HCT116 (cell line): Measurements from ENCODE around the gene TRIM72. TPM values are rescaled to one million over a fixed set of nuclear protein-coding genes. Genes with fewer than 3 reads are reported as not detected.

ENCODE experiments used
- ATAC-seq: fragments of 200-7000 bp; cut with Tn5 transposase; 2 replicates; pipeline ENCODE4 v1.9.1; 2020; ENCODE audit warnings: mild to moderate bottlenecking, moderate library complexity
- BruUV-seq: library from RNA; stranded (reverse); fragments of 400-500 nt; replicated peaks from 2 replicates; lab custom pipeline; 2021; lab: Mats Ljungman, UMichigan
- CTCF ChIA-PET: fragments of 300-600 bp; sonication (Branson Sonifier 250); formaldehyde crosslinking; loops from one replicate; lab custom pipeline; 2021; ENCODE audit warnings: antibody characterized with exemption; lab: Charles Lee
- POLR2A ChIA-PET: fragments of 300-600, 350-600 bp; sonication (Branson Sonifier 250); formaldehyde crosslinking; loops from one replicate; lab custom pipeline; 2021; ENCODE audit warnings: antibody characterized with exemption; lab: Charles Lee
- RAD21 ChIA-PET, 2 experiments: fragments of 300-600 bp; sonication (Branson Sonifier 250); formaldehyde crosslinking; loops; one replicate each; lab custom pipeline; 2023; ENCODE audit warnings: low total read pairs in 2 of 2; ENCODE audit not compliant: uncharacterized antibody in 2 of 2, unreplicated experiment in 2 of 2, low non-redundant PET in 1 of 2; lab: Charles Lee
- DNase-seq: peaks from one replicate; pipeline ENCODE4 v3.0.0-alpha.2; 2010; ENCODE audit warnings: low read depth, low spot score
- H2AFZ ChIP-seq: fragments of 200-600 bp; shearing (Covaris generic), sonication (generic); 2 replicates; pipeline ENCODE4 v1.6.1; 2017; ENCODE audit warnings: low read depth, mixed run types, mixed read lengths, antibody characterized with exemption, low read length; ENCODE audit not compliant: poor library complexity, severe bottlenecking
- H3K27ac ChIP-seq: 2 replicates; pipeline ENCODE4 v1.5.1; 2012; ENCODE audit warnings: low read depth, low read length
- H3K27me3 ChIP-seq: fragments of 200-600 bp; sonication (generic); 2 replicates; pipeline ENCODE4 v1.6.1; 2016; ENCODE audit warnings: mixed run types, low read length, mixed read lengths; ENCODE audit not compliant: insufficient read depth
- H3K36me3 ChIP-seq, 2 experiments: fragments of 200-500 bp in 1 of 2; fragments of 200-600 bp in 1 of 2; sonication (Bioruptor generic) in 1 of 2; sonication (generic) in 1 of 2; 2 replicates each; pipeline versions ENCODE4 v1.5.1 to v1.6.1; 2014 to 2016; ENCODE audit warnings: low read length in 2 of 2, inconsistent platforms in 1 of 2, mixed read lengths in 1 of 2, mixed run types in 1 of 2; ENCODE audit not compliant: insufficient read depth in 2 of 2, control insufficient read depth in 1 of 2
- H3K4me1 ChIP-seq, 2 experiments: fragments of 200-600 bp in 1 of 2; sonication (generic) in 1 of 2; 2 replicates each; pipeline versions ENCODE4 v1.5.1 to v1.6.1; 2012 to 2017; ENCODE audit warnings: low read length in 2 of 2, inconsistent platforms in 1 of 2, mild to moderate bottlenecking in 1 of 2, mixed read lengths in 1 of 2, mixed run types in 1 of 2, moderate library complexity in 1 of 2; ENCODE audit not compliant: insufficient read depth in 2 of 2, control insufficient read depth in 1 of 2
- H3K4me2 ChIP-seq: fragments of 200-600 bp; sonication (generic); 2 replicates; pipeline ENCODE4 v1.6.1; 2017; ENCODE audit warnings: mixed run types, low read length, mixed read lengths
- H3K4me3 ChIP-seq, 2 experiments: fragments of 200-600 bp in 1 of 2; sonication (generic) in 1 of 2; replicated peaks in 1 of 2; 2 replicates each; pipeline ENCODE4 v1.5.1; 2011 to 2016; ENCODE audit warnings: low read length in 2 of 2, control low read depth in 1 of 2, low read depth in 1 of 2, mild to moderate bottlenecking in 1 of 2, mixed read lengths in 1 of 2, mixed run types in 1 of 2
- H3K79me2 ChIP-seq: fragments of 200-600 bp; sonication (generic); 2 replicates; pipeline ENCODE4 v1.6.1; 2017; ENCODE audit warnings: mild to moderate bottlenecking, mixed run types, low read length, moderate library complexity, mixed read lengths; ENCODE audit not compliant: insufficient read depth
- H3K9ac ChIP-seq: fragments of 200-600 bp; sonication (generic); 2 replicates; pipeline ENCODE4 v1.6.1; 2016; ENCODE audit warnings: low read length, mixed read lengths
- H3K9me2 ChIP-seq: fragments of 200-600 bp; sonication (generic), shearing (Covaris generic); 2 replicates; pipeline ENCODE4 v1.6.1; 2017; ENCODE audit warnings: mixed run types, mild to moderate bottlenecking, moderate library complexity; ENCODE audit not compliant: insufficient read depth
- H3K9me3 ChIP-seq, 2 experiments: fragments of 200-500 bp in 1 of 2; fragments of 200-600 bp in 1 of 2; sonication (Bioruptor generic) in 1 of 2; sonication (generic) in 1 of 2; 2 replicates each; pipeline ENCODE4 v1.6.1; 2014 to 2017; ENCODE audit warnings: low read length in 2 of 2, mixed read lengths in 2 of 2, inconsistent platforms in 1 of 2, low read depth in 1 of 2, mild to moderate bottlenecking in 1 of 2, mixed run types in 1 of 2, moderate library complexity in 1 of 2; ENCODE audit not compliant: control insufficient read depth in 1 of 2, insufficient read depth in 1 of 2
- H4K20me1 ChIP-seq: fragments of 200-600 bp; sonication (generic), shearing (Covaris generic); 2 replicates; pipeline ENCODE4 v1.6.1; 2017; ENCODE audit warnings: mixed run types, mild to moderate bottlenecking, moderate library complexity; ENCODE audit not compliant: insufficient read depth
- CBX3 ChIP-seq: IDR thresholded peaks from 2 replicates; pipeline ENCODE4 v1.6.1; 2012; ENCODE audit warnings: low read depth
- EGR1 ChIP-seq: IDR thresholded peaks from 2 replicates; pipeline ENCODE4 v1.6.1; 2012; ENCODE audit warnings: low read depth
- ELF1 ChIP-seq: IDR thresholded peaks from 2 replicates; pipeline ENCODE4 v1.6.1; 2012; ENCODE audit warnings: low read depth, borderline replicate concordance
- EZH2 ChIP-seq: fragments of 200-600 bp; sonication (generic); IDR thresholded peaks from 2 replicates; pipeline ENCODE4 v1.6.1; 2017; ENCODE audit warnings: antibody characterized with exemption, mixed run types
- JUND ChIP-seq: IDR thresholded peaks from 2 replicates; pipeline ENCODE4 v1.6.1; 2012
- RAD21 ChIP-seq: IDR thresholded peaks from 2 replicates; pipeline ENCODE4 v1.6.1; 2012; ENCODE audit warnings: low read depth, mild to moderate bottlenecking
- SIN3A ChIP-seq: IDR thresholded peaks from 2 replicates; pipeline ENCODE4 v1.6.1; 2012; ENCODE audit warnings: low read depth
- SP1 ChIP-seq: IDR thresholded peaks from 2 replicates; pipeline ENCODE4 v1.6.1; 2012; ENCODE audit warnings: low read depth
- YY1 ChIP-seq: IDR thresholded peaks from 2 replicates; pipeline ENCODE4 v1.6.1; 2011; ENCODE audit warnings: low read length, low read depth, moderate library complexity, mild to moderate bottlenecking; ENCODE audit not compliant: insufficient replicate concordance; ENCODE audit errors: extremely low read depth
- intact Hi-C: fragments of 100-400 bp; cut with micrococcal nuclease; formaldehyde crosslinking; loops from 2 replicates; pipeline ENCODE4 v1.10.0; 2022
- total RNA-seq: library from RNA; stranded (reverse); gene quantifications from one replicate; pipeline ENCODE4 v1.2.1, GENCODE V29; 2021; ENCODE audit not compliant: unreplicated experiment
- TF ChIP-seq, protein P1 (sequence below): IDR thresholded peaks from 2 replicates; pipeline ENCODE4 v1.6.1; 2012
- TF ChIP-seq, protein P2 (sequence below): IDR thresholded peaks from 2 replicates; pipeline ENCODE4 v1.6.1; 2012
- TF ChIP-seq, protein P3 (sequence below), 3 experiments: fragments of 200-600 bp in 1 of 3; sonication (generic) in 1 of 3; IDR thresholded peaks in 2 of 3; conservative IDR thresholded peaks in 1 of 3; 2 replicates each; pipeline ENCODE4 v1.5.1; 2012 to 2017; ENCODE audit warnings: low read depth in 2 of 3, low read length in 2 of 3, antibody characterized with exemption in 1 of 3, borderline replicate concordance in 1 of 3, control low read depth in 1 of 3, mild to moderate bottlenecking in 1 of 3, mixed read lengths in 1 of 3, mixed run types in 1 of 3, moderate library complexity in 1 of 3; ENCODE audit not compliant: insufficient read depth in 1 of 3
- TF ChIP-seq, protein P4 (sequence below): IDR thresholded peaks from 2 replicates; pipeline ENCODE4 v1.6.1; 2011; ENCODE audit warnings: mild to moderate bottlenecking, low read length, moderate library complexity; ENCODE audit not compliant: insufficient replicate concordance; ENCODE audit errors: extremely low read depth
- TF ChIP-seq, protein P5 (sequence below): IDR thresholded peaks from 2 replicates; pipeline ENCODE4 v1.6.1; 2012; ENCODE audit warnings: low read depth

The TRIM72 gene
- total RNA-seq, 1 experiment from 2014 or later, result 43.8 TPM

DNA sequence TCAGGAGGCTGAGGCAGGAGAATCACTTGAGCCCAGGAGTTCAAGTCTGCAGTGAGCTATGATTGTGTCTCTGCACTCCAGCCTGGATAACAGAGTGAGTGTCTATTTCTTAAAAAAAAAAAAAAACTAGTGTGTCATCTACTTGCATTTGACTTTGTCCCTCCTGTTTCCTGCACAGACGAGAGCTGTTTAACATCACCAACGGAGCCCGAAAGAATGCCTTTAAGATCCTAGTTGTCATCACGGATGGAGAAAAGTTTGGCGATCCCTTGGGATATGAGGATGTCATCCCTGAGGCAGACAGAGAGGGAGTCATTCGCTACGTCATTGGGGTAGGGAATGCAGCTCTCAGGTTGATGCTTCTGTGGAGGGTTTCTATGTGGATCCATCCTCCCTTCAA, 59.3 kb downstream of the TRIM72 start:
- ATAC-seq (no peak), DNase-seq (no peak)
- TF ChIP-seq ELF1 (no peak), RAD21 (no peak), SP1 (no peak), JUND (no peak), YY1 (no peak), EZH2 (no peak), EGR1 (no peak), CBX3 (no peak), SIN3A (no peak)
- TF ChIP-seq, protein P1, sequence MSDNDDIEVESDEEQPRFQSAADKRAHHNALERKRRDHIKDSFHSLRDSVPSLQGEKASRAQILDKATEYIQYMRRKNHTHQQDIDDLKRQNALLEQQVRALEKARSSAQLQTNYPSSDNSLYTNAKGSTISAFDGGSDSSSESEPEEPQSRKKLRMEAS, result no peak
- TF ChIP-seq, protein P2, sequence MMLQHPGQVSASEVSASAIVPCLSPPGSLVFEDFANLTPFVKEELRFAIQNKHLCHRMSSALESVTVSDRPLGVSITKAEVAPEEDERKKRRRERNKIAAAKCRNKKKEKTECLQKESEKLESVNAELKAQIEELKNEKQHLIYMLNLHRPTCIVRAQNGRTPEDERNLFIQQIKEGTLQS, result no peak
- TF ChIP-seq, protein P3, sequence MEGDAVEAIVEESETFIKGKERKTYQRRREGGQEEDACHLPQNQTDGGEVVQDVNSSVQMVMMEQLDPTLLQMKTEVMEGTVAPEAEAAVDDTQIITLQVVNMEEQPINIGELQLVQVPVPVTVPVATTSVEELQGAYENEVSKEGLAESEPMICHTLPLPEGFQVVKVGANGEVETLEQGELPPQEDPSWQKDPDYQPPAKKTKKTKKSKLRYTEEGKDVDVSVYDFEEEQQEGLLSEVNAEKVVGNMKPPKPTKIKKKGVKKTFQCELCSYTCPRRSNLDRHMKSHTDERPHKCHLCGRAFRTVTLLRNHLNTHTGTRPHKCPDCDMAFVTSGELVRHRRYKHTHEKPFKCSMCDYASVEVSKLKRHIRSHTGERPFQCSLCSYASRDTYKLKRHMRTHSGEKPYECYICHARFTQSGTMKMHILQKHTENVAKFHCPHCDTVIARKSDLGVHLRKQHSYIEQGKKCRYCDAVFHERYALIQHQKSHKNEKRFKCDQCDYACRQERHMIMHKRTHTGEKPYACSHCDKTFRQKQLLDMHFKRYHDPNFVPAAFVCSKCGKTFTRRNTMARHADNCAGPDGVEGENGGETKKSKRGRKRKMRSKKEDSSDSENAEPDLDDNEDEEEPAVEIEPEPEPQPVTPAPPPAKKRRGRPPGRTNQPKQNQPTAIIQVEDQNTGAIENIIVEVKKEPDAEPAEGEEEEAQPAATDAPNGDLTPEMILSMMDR (IDR thresholded peaks at IDR 0.05 in 2 of 3, conservative IDR thresholded peaks at IDR 0.05 in 1 of 3; ENCODE audit: borderline replicate concordance in 1 of 3, insufficient read depth in 1 of 3, low read depth in 2 of 3, low read length in 2 of 3), result no peak
- TF ChIP-seq, protein P4, sequence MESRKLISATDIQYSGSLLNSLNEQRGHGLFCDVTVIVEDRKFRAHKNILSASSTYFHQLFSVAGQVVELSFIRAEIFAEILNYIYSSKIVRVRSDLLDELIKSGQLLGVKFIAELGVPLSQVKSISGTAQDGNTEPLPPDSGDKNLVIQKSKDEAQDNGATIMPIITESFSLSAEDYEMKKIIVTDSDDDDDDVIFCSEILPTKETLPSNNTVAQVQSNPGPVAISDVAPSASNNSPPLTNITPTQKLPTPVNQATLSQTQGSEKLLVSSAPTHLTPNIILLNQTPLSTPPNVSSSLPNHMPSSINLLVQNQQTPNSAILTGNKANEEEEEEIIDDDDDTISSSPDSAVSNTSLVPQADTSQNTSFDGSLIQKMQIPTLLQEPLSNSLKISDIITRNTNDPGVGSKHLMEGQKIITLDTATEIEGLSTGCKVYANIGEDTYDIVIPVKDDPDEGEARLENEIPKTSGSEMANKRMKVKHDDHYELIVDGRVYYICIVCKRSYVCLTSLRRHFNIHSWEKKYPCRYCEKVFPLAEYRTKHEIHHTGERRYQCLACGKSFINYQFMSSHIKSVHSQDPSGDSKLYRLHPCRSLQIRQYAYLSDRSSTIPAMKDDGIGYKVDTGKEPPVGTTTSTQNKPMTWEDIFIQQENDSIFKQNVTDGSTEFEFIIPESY, result no peak
- TF ChIP-seq, protein P5, sequence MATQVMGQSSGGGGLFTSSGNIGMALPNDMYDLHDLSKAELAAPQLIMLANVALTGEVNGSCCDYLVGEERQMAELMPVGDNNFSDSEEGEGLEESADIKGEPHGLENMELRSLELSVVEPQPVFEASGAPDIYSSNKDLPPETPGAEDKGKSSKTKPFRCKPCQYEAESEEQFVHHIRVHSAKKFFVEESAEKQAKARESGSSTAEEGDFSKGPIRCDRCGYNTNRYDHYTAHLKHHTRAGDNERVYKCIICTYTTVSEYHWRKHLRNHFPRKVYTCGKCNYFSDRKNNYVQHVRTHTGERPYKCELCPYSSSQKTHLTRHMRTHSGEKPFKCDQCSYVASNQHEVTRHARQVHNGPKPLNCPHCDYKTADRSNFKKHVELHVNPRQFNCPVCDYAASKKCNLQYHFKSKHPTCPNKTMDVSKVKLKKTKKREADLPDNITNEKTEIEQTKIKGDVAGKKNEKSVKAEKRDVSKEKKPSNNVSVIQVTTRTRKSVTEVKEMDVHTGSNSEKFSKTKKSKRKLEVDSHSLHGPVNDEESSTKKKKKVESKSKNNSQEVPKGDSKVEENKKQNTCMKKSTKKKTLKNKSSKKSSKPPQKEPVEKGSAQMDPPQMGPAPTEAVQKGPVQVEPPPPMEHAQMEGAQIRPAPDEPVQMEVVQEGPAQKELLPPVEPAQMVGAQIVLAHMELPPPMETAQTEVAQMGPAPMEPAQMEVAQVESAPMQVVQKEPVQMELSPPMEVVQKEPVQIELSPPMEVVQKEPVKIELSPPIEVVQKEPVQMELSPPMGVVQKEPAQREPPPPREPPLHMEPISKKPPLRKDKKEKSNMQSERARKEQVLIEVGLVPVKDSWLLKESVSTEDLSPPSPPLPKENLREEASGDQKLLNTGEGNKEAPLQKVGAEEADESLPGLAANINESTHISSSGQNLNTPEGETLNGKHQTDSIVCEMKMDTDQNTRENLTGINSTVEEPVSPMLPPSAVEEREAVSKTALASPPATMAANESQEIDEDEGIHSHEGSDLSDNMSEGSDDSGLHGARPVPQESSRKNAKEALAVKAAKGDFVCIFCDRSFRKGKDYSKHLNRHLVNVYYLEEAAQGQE, result no peak
- intact Hi-C loops, result no loop called here
- Histone ChIP-seq H3K4me2 (no peak overlapping the region), H3K9me2 (no peaks in the 10 kb centered on the region), H2AFZ (no peak overlapping the region), H3K27ac (no peak overlapping the region), H3K4me3 (no peak overlapping the region), H3K27me3 (no peaks in the 10 kb centered on the region), H3K79me2 (no peaks in the 10 kb centered on the region), H3K9ac (no peak overlapping the region), H4K20me1 (no peaks in the 10 kb centered on the region), H3K9me3 (no peaks in the 10 kb centered on the region), H3K36me3 (no peaks in the 10 kb centered on the region), H3K4me1 (peaks cover 2 to 5% of the 10 kb centered on the region in 2 experiments; a peak in 1 of 4 replicates)
- ChIA-PET CTCF (no interaction called here), RAD21 (no interaction called here), POLR2A (no interaction called here)
- no TSS peak for BruUV-seq
